WTC11 (cell line): ENCODE results near the gene RNF44. TPM values are rescaled to one million over a fixed set of nuclear protein-coding genes. Genes with fewer than 3 reads are reported as not detected.

Experiments
- ATAC-seq: fragments of 200-7000 bp; cut with Tn5 transposase; 2 replicates; pipeline ENCODE4 v1.10.0; 2021; ENCODE audit warnings: mild to moderate bottlenecking, moderate library complexity
- CTCF ChIA-PET: fragments of 300-600 bp; sonication (Branson Sonifier 250); formaldehyde crosslinking; loops from one replicate; lab custom pipeline; 2021; ENCODE audit warnings: antibody characterized with exemption; lab: Charles Lee
- POLR2A ChIA-PET: fragments of 350-600 bp; sonication (Branson Sonifier 250); formaldehyde crosslinking; loops from one replicate; lab custom pipeline; 2021; ENCODE audit warnings: antibody characterized with exemption; lab: Charles Lee
- DNase-seq: peaks from one replicate; pipeline ENCODE4 v3.0.0; 2021; ENCODE audit warnings: low spot score
- H3K27ac Mint-ChIP-seq: 2 replicates; pipeline ENCODE4 v1.8.0; 2021; ENCODE audit warnings: mixed read lengths
- H3K27me3 Mint-ChIP-seq: 2 replicates; pipeline ENCODE4 v1.8.0; 2021; ENCODE audit warnings: low read depth, mild to moderate bottlenecking, moderate library complexity, mixed read lengths
- H3K36me3 Mint-ChIP-seq: 2 replicates; pipeline ENCODE4 v1.8.0; 2021; ENCODE audit warnings: mixed read lengths
- H3K4me1 Mint-ChIP-seq: 2 replicates; pipeline ENCODE4 v1.8.0; 2022; ENCODE audit warnings: mixed read lengths
- H3K4me3 Mint-ChIP-seq: 2 replicates; pipeline ENCODE4 v1.8.0; 2021; ENCODE audit warnings: mild to moderate bottlenecking, moderate library complexity, mixed read lengths
- H3K9me3 Mint-ChIP-seq: 2 replicates; pipeline ENCODE4 v1.8.0; 2021; ENCODE audit warnings: mixed read lengths
- ATF6 ChIP-seq: sonication (generic); formaldehyde crosslinking; IDR thresholded peaks from 2 replicates; pipeline ENCODE4 v1.8.1; 2023; ENCODE audit warnings: mild to moderate bottlenecking, missing genetic modification reagents
- CREM ChIP-seq: sonication (generic); formaldehyde crosslinking; IDR thresholded peaks from 2 replicates; pipeline ENCODE4 v1.8.1; 2022; ENCODE audit warnings: mild to moderate bottlenecking, missing genetic modification reagents, moderate library complexity
- GTF2I ChIP-seq: fragments of 250-450 bp; sonication (Bioruptor Pico); conservative IDR thresholded peaks from 2 replicates; pipeline ENCODE4 v1.4.0; 2021; ENCODE audit warnings: mild to moderate bottlenecking
- IRF2 ChIP-seq: sonication (generic); formaldehyde crosslinking; IDR thresholded peaks from 2 replicates; pipeline ENCODE4 v1.8.0; 2022; ENCODE audit warnings: low read depth, missing genetic modification reagents, borderline replicate concordance
- JAZF1 ChIP-seq: fragments of 250-450 bp; sonication (Bioruptor Pico); IDR thresholded peaks from 2 replicates; pipeline ENCODE4 v1.9.0; 2021; ENCODE audit warnings: moderate library complexity, mild to moderate bottlenecking, inconsistent platforms
- JUN ChIP-seq: sonication (generic); formaldehyde crosslinking; IDR thresholded peaks from 2 replicates; pipeline ENCODE4 v1.8.0; 2023; ENCODE audit warnings: mild to moderate bottlenecking, missing genetic modification reagents
- MYBL2 ChIP-seq: sonication (generic); formaldehyde crosslinking; IDR thresholded peaks from 2 replicates; pipeline ENCODE4 v1.8.1; 2023; ENCODE audit warnings: mild to moderate bottlenecking, moderate library complexity, missing genetic modification reagents
- NR1H2 ChIP-seq: sonication (generic); formaldehyde crosslinking; IDR thresholded peaks from 2 replicates; pipeline ENCODE4 v1.9.0; 2021; ENCODE audit warnings: mild to moderate bottlenecking, moderate library complexity, missing genetic modification reagents
- RELA ChIP-seq: sonication (generic); formaldehyde crosslinking; IDR thresholded peaks from 2 replicates; pipeline ENCODE4 v1.8.1; 2022; ENCODE audit warnings: missing genetic modification reagents, mild to moderate bottlenecking, borderline replicate concordance
- SMAD3 ChIP-seq: sonication (generic); formaldehyde crosslinking; IDR thresholded peaks from 2 replicates; pipeline ENCODE4 v1.8.0; 2022; ENCODE audit warnings: missing genetic modification reagents, mild to moderate bottlenecking, borderline replicate concordance
- TEAD4 ChIP-seq: sonication (generic); formaldehyde crosslinking; IDR thresholded peaks from 2 replicates; pipeline ENCODE4 v1.8.0; 2022; ENCODE audit warnings: mild to moderate bottlenecking, missing genetic modification reagents
- ZNF232 ChIP-seq: sonication (generic); formaldehyde crosslinking; IDR thresholded peaks from 2 replicates; pipeline ENCODE4 v1.8.0; 2022; ENCODE audit warnings: mild to moderate bottlenecking, missing genetic modification reagents
- ZNF396 ChIP-seq: fragments of 250-450 bp; sonication (Bioruptor Pico); IDR thresholded peaks from 2 replicates; pipeline ENCODE4 v1.8.0; 2021; ENCODE audit warnings: mild to moderate bottlenecking, moderate library complexity, borderline replicate concordance
- total RNA-seq: library from RNA; stranded (reverse); gene quantifications from 3 replicates; pipeline ENCODE4 v1.2.3, GENCODE V29; 2021
- TF ChIP-seq, protein P1 (sequence below): sonication (generic); formaldehyde crosslinking; IDR thresholded peaks from 2 replicates; pipeline ENCODE4 v1.8.0; 2022; ENCODE audit warnings: missing genetic modification reagents
- TF ChIP-seq, protein P2 (sequence below): fragments of 200-600 bp; IDR thresholded peaks from 2 replicates; pipeline ENCODE4 v1.8.0; 2022; ENCODE audit warnings: antibody characterized with exemption
- TF ChIP-seq, protein P3 (sequence below): fragments of 250-450 bp; sonication (Bioruptor Pico); IDR thresholded peaks from 2 replicates; pipeline ENCODE4 v1.9.0; 2021; ENCODE audit warnings: mild to moderate bottlenecking, borderline replicate concordance
- TF ChIP-seq, protein P4 (sequence below): sonication (generic); formaldehyde crosslinking; conservative IDR thresholded peaks from 2 replicates; pipeline ENCODE4 v1.8.1; 2022; ENCODE audit warnings: mild to moderate bottlenecking, missing genetic modification reagents
- TF ChIP-seq, protein P5 (sequence below): sonication (generic); formaldehyde crosslinking; IDR thresholded peaks from 2 replicates; pipeline ENCODE4 v1.8.0; 2023; ENCODE audit warnings: missing genetic modification reagents, mild to moderate bottlenecking, borderline replicate concordance

RNF44 gene
- total RNA-seq, 1 experiment from 2014 or later, result 233 TPM

DNA sequence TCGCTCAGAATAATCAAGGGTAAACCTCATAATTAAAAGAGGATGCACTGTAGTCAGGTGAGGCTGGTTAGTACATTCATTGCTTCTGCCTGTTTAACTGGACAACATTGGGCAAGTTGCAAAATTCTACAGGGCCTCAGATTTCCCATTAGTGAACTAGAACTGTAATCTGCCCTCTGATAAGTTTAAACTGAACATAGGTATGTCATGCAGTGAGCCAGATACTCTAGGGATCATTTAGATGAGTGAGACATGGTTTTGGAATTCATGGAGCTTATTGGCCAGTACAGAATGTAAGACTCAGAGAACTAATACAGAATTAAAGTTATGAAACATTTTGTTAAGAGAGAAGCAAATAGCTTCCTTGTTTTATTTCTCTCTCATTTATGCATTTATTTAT, 35.9 kb downstream of the RNF44 start:
- no peaks in the 10 kb centered on the region for H3K27me3 Mint-ChIP-seq
- DNase-seq (no peak), ATAC-seq (no peak)
- ChIA-PET CTCF (no interaction called here), POLR2A (no interaction called here)
- no peak overlapping the region for H3K4me3 Mint-ChIP-seq
- H3K27ac Mint-ChIP-seq, result no peak overlapping the region
- TF ChIP-seq ATF6 (CRISPR knock-in tag) (no peak), IRF2 (no peak), CREM (CRISPR knock-in tag) (no peak), SMAD3 (CRISPR knock-in tag) (no peak), ZNF232 (no peak), NR1H2 (CRISPR knock-in tag) (no peak), TEAD4 (CRISPR knock-in tag) (no peak), MYBL2 (no peak), JAZF1 (CRISPR knock-in tag) (no peak)
- TF ChIP-seq, protein P1, sequence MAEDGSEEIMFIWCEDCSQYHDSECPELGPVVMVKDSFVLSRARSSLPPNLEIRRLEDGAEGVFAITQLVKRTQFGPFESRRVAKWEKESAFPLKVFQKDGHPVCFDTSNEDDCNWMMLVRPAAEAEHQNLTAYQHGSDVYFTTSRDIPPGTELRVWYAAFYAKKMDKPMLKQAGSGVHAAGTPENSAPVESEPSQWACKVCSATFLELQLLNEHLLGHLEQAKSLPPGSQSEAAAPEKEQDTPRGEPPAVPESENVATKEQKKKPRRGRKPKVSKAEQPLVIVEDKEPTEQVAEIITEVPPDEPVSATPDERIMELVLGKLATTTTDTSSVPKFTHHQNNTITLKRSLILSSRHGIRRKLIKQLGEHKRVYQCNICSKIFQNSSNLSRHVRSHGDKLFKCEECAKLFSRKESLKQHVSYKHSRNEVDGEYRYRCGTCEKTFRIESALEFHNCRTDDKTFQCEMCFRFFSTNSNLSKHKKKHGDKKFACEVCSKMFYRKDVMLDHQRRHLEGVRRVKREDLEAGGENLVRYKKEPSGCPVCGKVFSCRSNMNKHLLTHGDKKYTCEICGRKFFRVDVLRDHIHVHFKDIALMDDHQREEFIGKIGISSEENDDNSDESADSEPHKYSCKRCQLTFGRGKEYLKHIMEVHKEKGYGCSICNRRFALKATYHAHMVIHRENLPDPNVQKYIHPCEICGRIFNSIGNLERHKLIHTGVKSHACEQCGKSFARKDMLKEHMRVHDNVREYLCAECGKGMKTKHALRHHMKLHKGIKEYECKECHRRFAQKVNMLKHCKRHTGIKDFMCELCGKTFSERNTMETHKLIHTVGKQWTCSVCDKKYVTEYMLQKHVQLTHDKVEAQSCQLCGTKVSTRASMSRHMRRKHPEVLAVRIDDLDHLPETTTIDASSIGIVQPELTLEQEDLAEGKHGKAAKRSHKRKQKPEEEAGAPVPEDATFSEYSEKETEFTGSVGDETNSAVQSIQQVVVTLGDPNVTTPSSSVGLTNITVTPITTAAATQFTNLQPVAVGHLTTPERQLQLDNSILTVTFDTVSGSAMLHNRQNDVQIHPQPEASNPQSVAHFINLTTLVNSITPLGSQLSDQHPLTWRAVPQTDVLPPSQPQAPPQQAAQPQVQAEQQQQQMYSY, result no peak
- TF ChIP-seq, protein P2, sequence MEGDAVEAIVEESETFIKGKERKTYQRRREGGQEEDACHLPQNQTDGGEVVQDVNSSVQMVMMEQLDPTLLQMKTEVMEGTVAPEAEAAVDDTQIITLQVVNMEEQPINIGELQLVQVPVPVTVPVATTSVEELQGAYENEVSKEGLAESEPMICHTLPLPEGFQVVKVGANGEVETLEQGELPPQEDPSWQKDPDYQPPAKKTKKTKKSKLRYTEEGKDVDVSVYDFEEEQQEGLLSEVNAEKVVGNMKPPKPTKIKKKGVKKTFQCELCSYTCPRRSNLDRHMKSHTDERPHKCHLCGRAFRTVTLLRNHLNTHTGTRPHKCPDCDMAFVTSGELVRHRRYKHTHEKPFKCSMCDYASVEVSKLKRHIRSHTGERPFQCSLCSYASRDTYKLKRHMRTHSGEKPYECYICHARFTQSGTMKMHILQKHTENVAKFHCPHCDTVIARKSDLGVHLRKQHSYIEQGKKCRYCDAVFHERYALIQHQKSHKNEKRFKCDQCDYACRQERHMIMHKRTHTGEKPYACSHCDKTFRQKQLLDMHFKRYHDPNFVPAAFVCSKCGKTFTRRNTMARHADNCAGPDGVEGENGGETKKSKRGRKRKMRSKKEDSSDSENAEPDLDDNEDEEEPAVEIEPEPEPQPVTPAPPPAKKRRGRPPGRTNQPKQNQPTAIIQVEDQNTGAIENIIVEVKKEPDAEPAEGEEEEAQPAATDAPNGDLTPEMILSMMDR, result no peak
- TF ChIP-seq, protein P3, sequence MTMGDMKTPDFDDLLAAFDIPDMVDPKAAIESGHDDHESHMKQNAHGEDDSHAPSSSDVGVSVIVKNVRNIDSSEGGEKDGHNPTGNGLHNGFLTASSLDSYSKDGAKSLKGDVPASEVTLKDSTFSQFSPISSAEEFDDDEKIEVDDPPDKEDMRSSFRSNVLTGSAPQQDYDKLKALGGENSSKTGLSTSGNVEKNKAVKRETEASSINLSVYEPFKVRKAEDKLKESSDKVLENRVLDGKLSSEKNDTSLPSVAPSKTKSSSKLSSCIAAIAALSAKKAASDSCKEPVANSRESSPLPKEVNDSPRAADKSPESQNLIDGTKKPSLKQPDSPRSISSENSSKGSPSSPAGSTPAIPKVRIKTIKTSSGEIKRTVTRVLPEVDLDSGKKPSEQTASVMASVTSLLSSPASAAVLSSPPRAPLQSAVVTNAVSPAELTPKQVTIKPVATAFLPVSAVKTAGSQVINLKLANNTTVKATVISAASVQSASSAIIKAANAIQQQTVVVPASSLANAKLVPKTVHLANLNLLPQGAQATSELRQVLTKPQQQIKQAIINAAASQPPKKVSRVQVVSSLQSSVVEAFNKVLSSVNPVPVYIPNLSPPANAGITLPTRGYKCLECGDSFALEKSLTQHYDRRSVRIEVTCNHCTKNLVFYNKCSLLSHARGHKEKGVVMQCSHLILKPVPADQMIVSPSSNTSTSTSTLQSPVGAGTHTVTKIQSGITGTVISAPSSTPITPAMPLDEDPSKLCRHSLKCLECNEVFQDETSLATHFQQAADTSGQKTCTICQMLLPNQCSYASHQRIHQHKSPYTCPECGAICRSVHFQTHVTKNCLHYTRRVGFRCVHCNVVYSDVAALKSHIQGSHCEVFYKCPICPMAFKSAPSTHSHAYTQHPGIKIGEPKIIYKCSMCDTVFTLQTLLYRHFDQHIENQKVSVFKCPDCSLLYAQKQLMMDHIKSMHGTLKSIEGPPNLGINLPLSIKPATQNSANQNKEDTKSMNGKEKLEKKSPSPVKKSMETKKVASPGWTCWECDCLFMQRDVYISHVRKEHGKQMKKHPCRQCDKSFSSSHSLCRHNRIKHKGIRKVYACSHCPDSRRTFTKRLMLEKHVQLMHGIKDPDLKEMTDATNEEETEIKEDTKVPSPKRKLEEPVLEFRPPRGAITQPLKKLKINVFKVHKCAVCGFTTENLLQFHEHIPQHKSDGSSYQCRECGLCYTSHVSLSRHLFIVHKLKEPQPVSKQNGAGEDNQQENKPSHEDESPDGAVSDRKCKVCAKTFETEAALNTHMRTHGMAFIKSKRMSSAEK, result no peak
- TF ChIP-seq, protein P4, sequence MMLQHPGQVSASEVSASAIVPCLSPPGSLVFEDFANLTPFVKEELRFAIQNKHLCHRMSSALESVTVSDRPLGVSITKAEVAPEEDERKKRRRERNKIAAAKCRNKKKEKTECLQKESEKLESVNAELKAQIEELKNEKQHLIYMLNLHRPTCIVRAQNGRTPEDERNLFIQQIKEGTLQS (CRISPR knock-in tag), result no peak
- no peaks in the 10 kb centered on the region for H3K4me1 Mint-ChIP-seq
- peaks cover 74% of the 10 kb centered on the region for H3K36me3 Mint-ChIP-seq
- H3K9me3 Mint-ChIP-seq, result no peaks in the 10 kb centered on the region

- Mint-ChIP-seq H3K36me3 (peaks cover 76% of the 10 kb centered on the region), H3K9me3 (no peaks in the 10 kb centered on the region), H3K27me3 (no peaks in the 10 kb centered on the region), H3K4me1 (no peaks in the 10 kb centered on the region), H3K4me3 (no peak overlapping the region), H3K27ac (no peak overlapping the region)
- ChIA-PET CTCF (no interaction called here), POLR2A (no interaction called here)
- DNase-seq (no peak), ATAC-seq (no peak)
- no peak for TF ChIP-seq RELA (CRISPR knock-in tag)
- TF ChIP-seq, protein P4 (CRISPR knock-in tag), result no peak
- no peak for TF ChIP-seq JUN (CRISPR knock-in tag)
- TF ChIP-seq, protein P5, sequence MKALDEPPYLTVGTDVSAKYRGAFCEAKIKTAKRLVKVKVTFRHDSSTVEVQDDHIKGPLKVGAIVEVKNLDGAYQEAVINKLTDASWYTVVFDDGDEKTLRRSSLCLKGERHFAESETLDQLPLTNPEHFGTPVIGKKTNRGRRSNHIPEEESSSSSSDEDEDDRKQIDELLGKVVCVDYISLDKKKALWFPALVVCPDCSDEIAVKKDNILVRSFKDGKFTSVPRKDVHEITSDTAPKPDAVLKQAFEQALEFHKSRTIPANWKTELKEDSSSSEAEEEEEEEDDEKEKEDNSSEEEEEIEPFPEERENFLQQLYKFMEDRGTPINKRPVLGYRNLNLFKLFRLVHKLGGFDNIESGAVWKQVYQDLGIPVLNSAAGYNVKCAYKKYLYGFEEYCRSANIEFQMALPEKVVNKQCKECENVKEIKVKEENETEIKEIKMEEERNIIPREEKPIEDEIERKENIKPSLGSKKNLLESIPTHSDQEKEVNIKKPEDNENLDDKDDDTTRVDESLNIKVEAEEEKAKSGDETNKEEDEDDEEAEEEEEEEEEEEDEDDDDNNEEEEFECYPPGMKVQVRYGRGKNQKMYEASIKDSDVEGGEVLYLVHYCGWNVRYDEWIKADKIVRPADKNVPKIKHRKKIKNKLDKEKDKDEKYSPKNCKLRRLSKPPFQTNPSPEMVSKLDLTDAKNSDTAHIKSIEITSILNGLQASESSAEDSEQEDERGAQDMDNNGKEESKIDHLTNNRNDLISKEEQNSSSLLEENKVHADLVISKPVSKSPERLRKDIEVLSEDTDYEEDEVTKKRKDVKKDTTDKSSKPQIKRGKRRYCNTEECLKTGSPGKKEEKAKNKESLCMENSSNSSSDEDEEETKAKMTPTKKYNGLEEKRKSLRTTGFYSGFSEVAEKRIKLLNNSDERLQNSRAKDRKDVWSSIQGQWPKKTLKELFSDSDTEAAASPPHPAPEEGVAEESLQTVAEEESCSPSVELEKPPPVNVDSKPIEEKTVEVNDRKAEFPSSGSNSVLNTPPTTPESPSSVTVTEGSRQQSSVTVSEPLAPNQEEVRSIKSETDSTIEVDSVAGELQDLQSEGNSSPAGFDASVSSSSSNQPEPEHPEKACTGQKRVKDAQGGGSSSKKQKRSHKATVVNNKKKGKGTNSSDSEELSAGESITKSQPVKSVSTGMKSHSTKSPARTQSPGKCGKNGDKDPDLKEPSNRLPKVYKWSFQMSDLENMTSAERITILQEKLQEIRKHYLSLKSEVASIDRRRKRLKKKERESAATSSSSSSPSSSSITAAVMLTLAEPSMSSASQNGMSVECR (CRISPR knock-in tag), result no peak
- TF ChIP-seq CREM (CRISPR knock-in tag), result no peak
- no peak for TF ChIP-seq SMAD3 (CRISPR knock-in tag)
- TF ChIP-seq ZNF396, result no peak
- no peak for TF ChIP-seq MYBL2
- no peak for TF ChIP-seq GTF2I (CRISPR knock-in tag)
These were observed 36.7 kb downstream of the RNF44 start for GRCh38 chr5:176500511-176500910.
